Thyroid gland (tissue), 4 donors: ENCODE data around the gene C10orf88.

Source experiments
- CTCF ChIP-seq, 6 experiments: fragments of 200-600 bp in 3 of 6; fragments of 450-650 bp in 3 of 6; sonication (generic) in 3 of 6; IDR thresholded peaks; one replicate each; pipeline ENCODE4 v1.5.1; 2016 to 2019; ENCODE audit warnings: antibody characterized with exemption in 6 of 6, mild to moderate bottlenecking in 2 of 6, inconsistent platforms in 1 of 6, moderate library complexity in 1 of 6
- POLR2A ChIP-seq, 2 donors: fragments of 450-650 bp; IDR thresholded peaks; one replicate each; pipeline ENCODE4 v1.6.1; 2017; ENCODE audit warnings: antibody characterized with exemption in 2 of 2, mild to moderate bottlenecking in 2 of 2, moderate library complexity in 1 of 2

- TF ChIP-seq CTCF (IDR thresholded peaks at IDR 0.05) (no peak), POLR2A (IDR thresholded peaks at IDR 0.05) (no peak)
These were observed 47.3 kb upstream of the C10orf88 start for GRCh38 chr10:123001370-123001769.
